Right atrium auricular region (tissue), 2 donors: ENCODE results near the gene SPTLC2. TPM values are rescaled to one million over a fixed set of nuclear protein-coding genes. Genes with fewer than 3 reads are reported as not detected.

Experiments
- DNase-seq: peaks from one replicate; pipeline ENCODE4 v3.0.0-alpha.2; 2019; ENCODE audit warnings: low spot score
- H3K27ac ChIP-seq, 2 donors: fragments of 200-600 bp; sonication (generic); 1 replicate in 1 of 2; 2 replicates in 1 of 2; pipeline ENCODE4 v1.5.1; 2016 to 2019
- H3K27me3 ChIP-seq, 2 donors: fragments of 200-600 bp; sonication (generic); one replicate each; pipeline versions ENCODE4 v1.5.1 to v1.6.0; 2017 to 2019
- H3K36me3 ChIP-seq: fragments of 200-600 bp; sonication (generic); one replicate; pipeline ENCODE4 v1.5.1; 2016
- H3K4me1 ChIP-seq, 2 donors: fragments of 200-600 bp; sonication (generic); one replicate each; pipeline versions ENCODE4 v1.5.1 to v1.6.0; 2017 to 2019
- H3K4me3 ChIP-seq, 2 donors: fragments of 200-600 bp; sonication (generic); 1 replicate in 1 of 2; 2 replicates in 1 of 2; pipeline ENCODE4 v1.5.1; 2017 to 2019; ENCODE audit warnings: mild to moderate bottlenecking in 1 of 2, moderate library complexity in 1 of 2
- H3K9me3 ChIP-seq, 2 donors: fragments of 200-600 bp; sonication (generic); one replicate each; pipeline ENCODE4 v1.5.1; 2019
- total RNA-seq, 2 donors: library from RNA; depleted of rRNA; stranded (reverse); fragments of >200 nt; gene quantifications; one replicate each; pipeline ENCODE4 v1.1.0, GENCODE V29; 2016
- TF ChIP-seq, protein P1 (sequence below), 2 donors: fragments of 200-600 bp; sonication (generic); IDR thresholded peaks; one replicate each; pipeline ENCODE4 v1.5.1; 2019; ENCODE audit warnings: antibody characterized with exemption in 2 of 2

Gene SPTLC2
- total RNA-seq, 2 donors from 2014 or later: 11.3 to 14.0 TPM

- Histone ChIP-seq H3K27ac (no peak overlapping the region), H3K27me3 (no peaks in the 10 kb centered on the region), H3K9me3 (no peaks in the 10 kb centered on the region), H3K4me1 (no peaks in the 10 kb centered on the region), H3K36me3 (no peaks in the 10 kb centered on the region), H3K4me3 (no peak overlapping the region)
- TF ChIP-seq, protein P1, sequence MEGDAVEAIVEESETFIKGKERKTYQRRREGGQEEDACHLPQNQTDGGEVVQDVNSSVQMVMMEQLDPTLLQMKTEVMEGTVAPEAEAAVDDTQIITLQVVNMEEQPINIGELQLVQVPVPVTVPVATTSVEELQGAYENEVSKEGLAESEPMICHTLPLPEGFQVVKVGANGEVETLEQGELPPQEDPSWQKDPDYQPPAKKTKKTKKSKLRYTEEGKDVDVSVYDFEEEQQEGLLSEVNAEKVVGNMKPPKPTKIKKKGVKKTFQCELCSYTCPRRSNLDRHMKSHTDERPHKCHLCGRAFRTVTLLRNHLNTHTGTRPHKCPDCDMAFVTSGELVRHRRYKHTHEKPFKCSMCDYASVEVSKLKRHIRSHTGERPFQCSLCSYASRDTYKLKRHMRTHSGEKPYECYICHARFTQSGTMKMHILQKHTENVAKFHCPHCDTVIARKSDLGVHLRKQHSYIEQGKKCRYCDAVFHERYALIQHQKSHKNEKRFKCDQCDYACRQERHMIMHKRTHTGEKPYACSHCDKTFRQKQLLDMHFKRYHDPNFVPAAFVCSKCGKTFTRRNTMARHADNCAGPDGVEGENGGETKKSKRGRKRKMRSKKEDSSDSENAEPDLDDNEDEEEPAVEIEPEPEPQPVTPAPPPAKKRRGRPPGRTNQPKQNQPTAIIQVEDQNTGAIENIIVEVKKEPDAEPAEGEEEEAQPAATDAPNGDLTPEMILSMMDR (IDR thresholded peaks at IDR 0.05): no peak
- no peak for DNase-seq
Observed at GRCh38 chr14:77488558-77488957, 127.9 kb downstream of the SPTLC2 start.

GRCh38 chr14:77485901-77486678 lies 130.3 kb downstream of the SPTLC2 start:
- Histone ChIP-seq H3K27ac (no peak overlapping the region), H3K27me3 (no peaks in the 10 kb centered on the region), H3K4me1 (no peaks in the 10 kb centered on the region), H3K4me3 (no peak overlapping the region), H3K36me3 (no peaks in the 10 kb centered on the region), H3K9me3 (no peaks in the 10 kb centered on the region)
- DNase-seq: no peak
- TF ChIP-seq, protein P1 (IDR thresholded peaks at IDR 0.05): no peak

DNA sequence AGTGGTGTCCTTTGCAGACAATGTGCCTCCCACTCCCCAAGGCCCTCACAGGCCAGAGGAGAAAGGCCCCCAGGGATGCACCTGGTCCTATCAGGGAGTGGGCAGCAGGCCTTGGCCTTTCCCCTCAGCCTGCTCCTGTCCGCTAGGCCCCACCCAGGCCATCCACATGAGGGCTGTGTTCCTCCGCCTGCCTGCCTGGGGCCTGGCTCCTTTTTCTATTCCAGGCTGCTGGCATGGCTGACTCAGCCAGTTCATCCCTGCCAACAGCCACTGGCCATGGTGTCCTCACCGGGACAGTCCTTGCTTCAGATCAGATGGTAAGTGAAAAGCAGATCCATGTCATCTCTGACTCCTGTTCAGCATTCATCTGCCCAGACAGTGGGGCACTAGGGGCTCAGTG lies 131.2 kb downstream of the SPTLC2 start:
- no peaks in the 10 kb centered on the region for H3K36me3 ChIP-seq
- no peaks in the 10 kb centered on the region for H3K9me3 ChIP-seq
- no peak overlapping the region for H3K27ac ChIP-seq
- TF ChIP-seq, protein P1 (IDR thresholded peaks at IDR 0.05): no peak
- no peak overlapping the region for H3K4me3 ChIP-seq
- no peak for DNase-seq
- H3K27me3 ChIP-seq: no peaks in the 10 kb centered on the region
- H3K4me1 ChIP-seq: no peaks in the 10 kb centered on the region

- H3K4me1 ChIP-seq: no peaks in the 10 kb centered on the region
- H3K27ac ChIP-seq: no peak overlapping the region
- no peak overlapping the region for H3K4me3 ChIP-seq
- no peak for DNase-seq
- H3K9me3 ChIP-seq: no peaks in the 10 kb centered on the region
- TF ChIP-seq, protein P1 (IDR thresholded peaks at IDR 0.05): no peak
- no peaks in the 10 kb centered on the region for H3K36me3 ChIP-seq
- no peaks in the 10 kb centered on the region for H3K27me3 ChIP-seq
Observed at GRCh38 chr14:77482422-77482821, 134.0 kb downstream of the SPTLC2 start.

DNA sequence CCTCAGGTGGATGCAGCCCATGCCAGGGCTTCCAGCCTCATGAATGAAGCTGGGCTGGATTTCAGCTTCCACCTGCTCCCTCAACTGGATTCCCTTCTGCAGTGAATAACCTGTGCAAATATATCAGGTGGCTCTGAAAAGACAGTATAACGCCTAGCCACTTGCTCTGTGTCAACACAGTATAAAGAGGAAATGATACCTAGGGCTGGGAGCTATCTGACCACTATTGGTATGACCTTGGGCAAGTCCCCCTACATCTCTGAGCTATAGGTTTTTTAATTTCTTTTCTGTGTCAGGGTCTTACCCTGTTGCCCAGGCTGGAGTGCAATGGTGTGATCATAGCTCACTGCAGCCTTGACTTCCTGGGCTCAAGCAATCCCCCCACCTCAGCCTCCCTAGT lies 137.6 kb downstream of the SPTLC2 start:
- H3K36me3 ChIP-seq: no peaks in the 10 kb centered on the region
- TF ChIP-seq, protein P1 (IDR thresholded peaks at IDR 0.05): no peak

DNA sequence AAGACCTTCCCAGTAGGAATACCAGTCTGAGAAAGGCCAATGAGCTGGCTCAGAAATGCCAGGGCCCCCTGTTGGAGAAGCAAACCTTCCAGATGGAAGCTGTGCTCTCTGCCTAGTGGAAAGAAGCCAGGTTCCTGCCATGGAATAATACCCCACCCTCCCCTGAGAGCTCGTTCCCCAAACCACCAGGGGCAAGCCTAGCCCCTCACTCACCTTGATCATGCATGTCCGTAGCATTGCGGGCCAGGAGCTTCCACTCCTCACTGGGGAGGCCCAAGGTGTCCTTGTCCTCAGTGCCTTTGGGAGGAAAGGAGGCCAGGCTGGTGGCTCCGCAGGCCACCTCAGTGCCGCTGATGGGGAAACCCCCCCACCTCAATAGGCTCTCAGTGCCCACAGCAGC lies 138.4 kb downstream of the SPTLC2 start:
- no peak for DNase-seq
- Histone ChIP-seq H3K9me3 (no peaks in the 10 kb centered on the region), H3K36me3 (no peaks in the 10 kb centered on the region), H3K4me3 (no peak overlapping the region), H3K27ac (no peak overlapping the region), H3K27me3 (no peaks in the 10 kb centered on the region), H3K4me1 (no peaks in the 10 kb centered on the region)
- TF ChIP-seq, protein P1 (IDR thresholded peaks at IDR 0.05): no peak

More for the DNA sequence above, 137.6 kb downstream of the SPTLC2 start:
- H3K9me3 ChIP-seq: no peaks in the 10 kb centered on the region
- no peak overlapping the region for H3K27ac ChIP-seq
- DNase-seq: no peak
- H3K27me3 ChIP-seq: no peaks in the 10 kb centered on the region
- no peak overlapping the region for H3K4me3 ChIP-seq
- no peaks in the 10 kb centered on the region for H3K4me1 ChIP-seq
